H1 (cell line): ENCODE data around the gene CCT3. TPM values are rescaled to one million over a fixed set of nuclear protein-coding genes. Genes with fewer than 3 reads are reported as not detected.

Experiments
- CTCF ChIA-PET: fragments of 300-600 bp; sonication (Branson Sonifier 250); formaldehyde crosslinking; loops from one replicate; lab custom pipeline; 2021; ENCODE audit not compliant: partially characterized antibody; lab: Charles Lee
- POLR2A ChIA-PET: fragments of 300-600 bp; sonication (Branson Sonifier 250); formaldehyde crosslinking; loops from one replicate; lab custom pipeline; 2021; ENCODE audit warnings: inconsistent platforms; ENCODE audit not compliant: partially characterized antibody; lab: Charles Lee
- DNase-seq, 2 experiments: peaks; one replicate each; pipeline versions ENCODE4 v3.0.0 to v3.0.0-alpha.2; 2010 to 2022; ENCODE audit warnings: low spot score in 2 of 2, low read depth in 1 of 2, mixed read lengths in 1 of 2
- FAIRE-seq: peaks from 2 replicates; lab custom pipeline; 2011; peaks lifted over from hg19 to GRCh38; lab: Jason Lieb, UNC
- H2AFZ ChIP-seq: 2 replicates; pipeline ENCODE4 v1.8.1; 2012; ENCODE audit warnings: low read length, inconsistent platforms
- H2AK5ac ChIP-seq: 2 replicates; pipeline ENCODE4 v1.6.1; 2013; ENCODE audit warnings: low read depth, low read length
- H2BK120ac ChIP-seq: replicated peaks from 2 replicates; pipeline ENCODE3; 2013; ENCODE audit warnings: low read depth, low read length, inconsistent platforms
- H2BK12ac ChIP-seq: 2 replicates; pipeline ENCODE4 v1.6.1; 2013; ENCODE audit warnings: low read depth, low read length
- H2BK15ac ChIP-seq: 2 replicates; pipeline ENCODE4 v1.6.1; 2013; ENCODE audit warnings: low read length
- H2BK20ac ChIP-seq: 2 replicates; pipeline ENCODE4 v1.6.1; 2013; ENCODE audit warnings: low read length
- H2BK5ac ChIP-seq: 2 replicates; pipeline ENCODE4 v1.6.1; 2013; ENCODE audit warnings: low read depth, low read length
- H3K14ac ChIP-seq: 2 replicates; pipeline ENCODE4 v1.6.1; 2013; ENCODE audit warnings: inconsistent platforms; ENCODE audit not compliant: insufficient read length
- H3K18ac ChIP-seq: 2 replicates; pipeline ENCODE4 v1.6.1; 2013; ENCODE audit warnings: low read length; ENCODE audit errors: extremely low read depth
- H3K23ac ChIP-seq: 2 replicates; pipeline ENCODE4 v1.6.1; 2013; ENCODE audit warnings: inconsistent platforms; ENCODE audit not compliant: insufficient read length
- H3K23me2 ChIP-seq: 2 replicates; pipeline ENCODE4 v1.6.1; 2013; ENCODE audit warnings: low read depth, low read length
- H3K27ac ChIP-seq: 2 replicates; pipeline ENCODE4 v1.6.1; 2011; ENCODE audit warnings: low read depth, low read length, inconsistent platforms
- H3K27me3 ChIP-seq, 4 experiments: replicated peaks in 1 of 4; 1 replicate in 1 of 4; 2 replicates in 3 of 4; pipeline versions ENCODE4 v1.6.1 to v1.8.1; 2011 to 2013; ENCODE audit warnings: low read length in 3 of 4, mild to moderate bottlenecking in 3 of 4, inconsistent platforms in 2 of 4, mixed read lengths in 2 of 4, moderate library complexity in 1 of 4; ENCODE audit not compliant: control insufficient read depth in 3 of 4, insufficient read depth in 3 of 4; ENCODE audit errors: extremely low read depth in 1 of 4
- H3K36me3 ChIP-seq, 4 experiments: 2 replicates each; pipeline versions ENCODE4 v1.6.1 to v1.8.1; 2011 to 2013; ENCODE audit warnings: mild to moderate bottlenecking in 4 of 4, low read length in 3 of 4, moderate library complexity in 2 of 4, control low read depth in 1 of 4, inconsistent platforms in 1 of 4; ENCODE audit not compliant: insufficient read depth in 4 of 4, control insufficient read depth in 2 of 4
- H3K4ac ChIP-seq: replicated peaks from 2 replicates; pipeline ENCODE3; 2013; ENCODE audit warnings: low read length, low read depth, mixed read lengths, inconsistent platforms; ENCODE audit not compliant: insufficient read length
- H3K4me1 ChIP-seq, 4 experiments: replicated peaks in 1 of 4; 1 replicate in 1 of 4; 2 replicates in 3 of 4; pipeline versions ENCODE4 v1.6.1 to v1.8.1; 2011 to 2013; ENCODE audit warnings: low read length in 3 of 4, inconsistent platforms in 2 of 4, mixed read lengths in 1 of 4; ENCODE audit not compliant: insufficient read depth in 4 of 4, control insufficient read depth in 3 of 4
- H3K4me2 ChIP-seq, 2 experiments: 2 replicates each; pipeline versions ENCODE4 v1.6.1 to v1.8.1; 2011 to 2013; ENCODE audit warnings: low read depth in 2 of 2, low read length in 2 of 2, control low read depth in 1 of 2, inconsistent platforms in 1 of 2, mild to moderate bottlenecking in 1 of 2; ENCODE audit not compliant: insufficient read depth in 1 of 2
- H3K4me3 ChIP-seq, 4 experiments: fragments of 200-600, 300-600 bp in 1 of 4; sonication (generic), shearing (Covaris generic), sonication (Bioruptor Twin) in 1 of 4; 2 replicates each; pipeline versions ENCODE4 v1.5.1 to v1.8.1; 2011 to 2016; ENCODE audit warnings: low read length in 4 of 4, low read depth in 3 of 4, control low read depth in 2 of 4, inconsistent platforms in 2 of 4, mild to moderate bottlenecking in 2 of 4, mixed read lengths in 1 of 4, moderate library complexity in 1 of 4; ENCODE audit not compliant: insufficient read depth in 2 of 4; ENCODE audit errors: extremely low read depth in 1 of 4
- H3K56ac ChIP-seq: replicated peaks from 2 replicates; pipeline ENCODE3; 2013; ENCODE audit warnings: low read depth, mild to moderate bottlenecking, mixed read lengths, low read length, inconsistent platforms; ENCODE audit not compliant: insufficient read length
- H3K79me1 ChIP-seq: 2 replicates; pipeline ENCODE4 v1.6.1; 2013; ENCODE audit warnings: low read depth, low read length, control low read depth
- H3K79me2 ChIP-seq, 2 experiments: 2 replicates each; pipeline versions ENCODE4 v1.6.1 to v1.8.1; 2012 to 2013; ENCODE audit warnings: low read length in 2 of 2, mild to moderate bottlenecking in 2 of 2, inconsistent platforms in 1 of 2; ENCODE audit not compliant: insufficient read depth in 2 of 2, control insufficient read depth in 1 of 2
- H3K9ac ChIP-seq, 4 experiments: replicated peaks in 1 of 4; 1 replicate in 1 of 4; 2 replicates in 3 of 4; pipeline versions ENCODE4 v1.6.1 to v1.8.1; 2011 to 2013; ENCODE audit warnings: low read depth in 3 of 4, low read length in 3 of 4, control low read depth in 2 of 4, mild to moderate bottlenecking in 2 of 4, moderate library complexity in 2 of 4, inconsistent platforms in 1 of 4; ENCODE audit errors: extremely low read depth in 1 of 4
- H3K9me3 ChIP-seq, 2 experiments: 2 replicates each; pipeline versions ENCODE4 v1.6.1 to v1.8.1; 2012 to 2013; ENCODE audit warnings: mild to moderate bottlenecking in 2 of 2, moderate library complexity in 2 of 2, control low read depth in 1 of 2, inconsistent platforms in 1 of 2, low read depth in 1 of 2, low read length in 1 of 2, mixed read lengths in 1 of 2; ENCODE audit not compliant: insufficient read depth in 2 of 2
- H4K20me1 ChIP-seq, 2 experiments: replicated peaks in 1 of 2; 2 replicates each; pipeline versions ENCODE3 to v1.8.1; 2011 to 2013; ENCODE audit warnings: inconsistent platforms in 2 of 2, low read length in 2 of 2, mild to moderate bottlenecking in 1 of 2; ENCODE audit not compliant: insufficient read depth in 2 of 2, control insufficient read depth in 1 of 2
- H4K5ac ChIP-seq: 2 replicates; pipeline ENCODE4 v1.6.1; 2013; ENCODE audit warnings: low read length, low read depth, mixed read lengths, inconsistent platforms; ENCODE audit not compliant: insufficient read length
- H4K8ac ChIP-seq: 2 replicates; pipeline ENCODE4 v1.8.0; 2013; ENCODE audit warnings: mild to moderate bottlenecking, moderate library complexity, low read length, inconsistent platforms; ENCODE audit not compliant: insufficient read depth; ENCODE audit errors: extremely low read depth
- H4K91ac ChIP-seq: replicated peaks from 2 replicates; pipeline ENCODE3; 2013; ENCODE audit warnings: low read length, mixed read lengths, inconsistent platforms; ENCODE audit not compliant: insufficient read length
- CEBPB ChIP-seq: IDR thresholded peaks from 2 replicates; pipeline ENCODE4 v1.6.1; 2012; ENCODE audit warnings: low read depth, low read length
- CREB1 ChIP-seq: IDR thresholded peaks from 2 replicates; pipeline ENCODE4 v1.6.1; 2012; ENCODE audit warnings: inconsistent platforms
- GTF2F1 ChIP-seq: IDR thresholded peaks from 2 replicates; pipeline ENCODE4 v1.6.1; 2012; ENCODE audit warnings: low read depth, low read length, improper control_type of control experiment, borderline replicate concordance
- POLR2AphosphoS5 ChIP-seq: IDR thresholded peaks from 2 replicates; pipeline ENCODE4 v1.6.1; 2011; ENCODE audit warnings: low read depth, low read length
- POU5F1 ChIP-seq: IDR thresholded peaks from 2 replicates; pipeline ENCODE4 v1.6.1; 2011; ENCODE audit warnings: low read depth, mild to moderate bottlenecking, low read length, moderate library complexity
- RAD21 ChIP-seq, 2 experiments: IDR thresholded peaks in 1 of 2; conservative IDR thresholded peaks in 1 of 2; 2 replicates each; pipeline ENCODE4 v1.6.1; 2011; ENCODE audit warnings: low read depth in 2 of 2, low read length in 2 of 2, improper control_type of control experiment in 1 of 2, inconsistent platforms in 1 of 2, mild to moderate bottlenecking in 1 of 2, moderate library complexity in 1 of 2
- RBBP5 ChIP-seq: IDR thresholded peaks from 2 replicates; pipeline ENCODE4 v1.7.1; 2012; ENCODE audit warnings: low read depth, mild to moderate bottlenecking, inconsistent platforms, low read length, moderate library complexity, borderline replicate concordance
- RFX5 ChIP-seq: IDR thresholded peaks from 2 replicates; pipeline ENCODE4 v1.6.1; 2011; ENCODE audit warnings: low read depth, low read length, improper control_type of control experiment, borderline replicate concordance
- SIN3A ChIP-seq, 2 experiments: IDR thresholded peaks in 1 of 2; conservative IDR thresholded peaks in 1 of 2; 2 replicates each; pipeline ENCODE4 v1.6.1; 2011 to 2012; ENCODE audit warnings: low read length in 2 of 2, improper control_type of control experiment in 1 of 2, low read depth in 1 of 2, mild to moderate bottlenecking in 1 of 2
- SIRT6 ChIP-seq: IDR thresholded peaks from one replicate; pipeline ENCODE4 v1.7.1; 2012; ENCODE audit warnings: low read length, inconsistent platforms
- SP2 ChIP-seq: IDR thresholded peaks from 2 replicates; pipeline ENCODE4 v1.6.1; 2012; ENCODE audit warnings: mild to moderate bottlenecking, low read length, inconsistent platforms
- TAF1 ChIP-seq: IDR thresholded peaks from 2 replicates; pipeline ENCODE4 v1.6.1; 2011; ENCODE audit warnings: mild to moderate bottlenecking, low read depth, low read length
- WGBS, 2 experiments: shearing (Covaris generic) in 1 of 2; methylation state at CpG; one replicate each; pipeline versions ENCODE4 v1.1.6 to v1.1.7; 2013 to 2015; ENCODE audit warnings: low lambda C conversion rate in 2 of 2, mixed read lengths in 2 of 2, inconsistent platforms in 1 of 2, low coverage in 1 of 2, missing lambda C conversion rate in 1 of 2; ENCODE audit not compliant: insufficient replicate concordance in 2 of 2, insufficient coverage in 1 of 2, insufficient read length in 1 of 2; ENCODE audit errors: extremely low coverage in 1 of 2, missing lambda C conversion rate in 1 of 2; 5-methylcytosine and 5-hydroxymethylcytosine counted together
- polyA plus RNA-seq, 7 experiments: library from polyadenylated mRNA; depleted of rRNA in 3 of 7; stranded (reverse) in 5 of 7; unstranded in 2 of 7; fragments of >200 nt in 5 of 7; fragments of 200-250 nt in 2 of 7; gene quantifications; 1 replicate in 5 of 7; 2 replicates in 1 of 7; 4 replicates in 1 of 7; pipeline versions ENCODE4 v1.2.1 to v1.2.3, GENCODE V29; 2011 to 2013; ENCODE audit warnings: missing spikeins in 2 of 7, mixed read lengths in 2 of 7
- total RNA-seq: library from RNA; stranded (reverse); fragmentation: NEBNext Ultra II Directional; extraction: Animal tissue kit (Norgen Biotek cat#: 25700); gene quantifications from 2 replicates; pipeline ENCODE4 v1.2.1, GENCODE V29; 2021

CCT3 gene
- total and polyA plus RNA-seq, 2 of the 8 experiments (the other 6 are each of a cell fraction or from before 2014, with no cell fraction given), result 431 to 480 TPM

DNA sequence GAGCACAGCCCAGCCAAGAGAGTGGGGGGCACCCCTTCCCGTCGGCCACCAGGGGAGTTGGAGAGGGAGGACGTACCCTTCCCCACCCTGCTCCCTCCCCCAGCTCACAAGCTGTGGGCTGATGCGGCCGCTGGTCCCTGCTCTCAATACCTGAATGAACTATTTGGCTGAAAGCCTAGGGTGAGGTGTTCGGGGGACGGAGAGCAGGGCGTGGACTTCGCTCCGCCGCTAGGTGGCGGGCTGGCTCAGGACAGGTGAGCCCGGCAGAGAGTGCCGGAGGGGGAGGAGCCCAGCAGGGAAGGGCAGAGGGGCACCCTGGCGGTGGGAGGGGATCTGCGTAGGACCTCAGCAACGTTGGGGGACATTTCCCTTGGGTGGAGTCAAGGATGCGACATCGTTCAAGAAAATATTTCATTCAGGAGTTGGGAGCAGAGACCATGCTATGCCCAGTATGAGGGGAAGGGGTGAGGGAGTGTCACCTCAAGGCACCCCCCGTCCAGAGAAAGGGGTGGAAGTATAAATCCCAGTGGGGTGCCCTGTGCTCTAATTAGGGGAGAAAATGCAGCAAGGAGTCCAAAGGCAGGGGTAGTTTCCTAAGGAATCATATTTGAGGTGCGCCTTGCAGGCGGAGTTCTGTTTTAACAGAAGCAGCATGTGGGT lies 18.9 kb upstream of the CCT3 start:
- Histone ChIP-seq H3K4me2 (peak overlapping the region; percentile 49 to 80), H2BK15ac (0 out of 2 replicates have a peak overlapping the region, but pooled peaks have one; percentile 61), H2BK20ac (peak overlapping the region; percentile 86; the same call in 1 of the 2 replicates), H4K20me1 (no peaks in the 10 kb centered on the region), H2BK5ac (no peak overlapping the region), H3K23ac (no peak overlapping the region), H2AK5ac (no peak overlapping the region), H3K36me3 (no peaks in the 10 kb centered on the region), H3K79me1 (no peaks in the 10 kb centered on the region), H2BK12ac (peak overlapping the region; percentile 60; the same call in 1 of the 2 replicates), H3K4me1 (peaks cover 0 to 4% (median 2%) of the 10 kb centered on the region in 4 experiments; a peak in 3 of 7 replicates), H2AFZ (peak overlapping the region; percentile 37), H3K27me3 (no peaks in the 10 kb centered on the region; a peak in 1 of 7 replicates), H3K4ac (no peak overlapping the region), H4K5ac (no peak overlapping the region), H3K4me3 (peak overlapping the region; percentile 27 to 58 (median 42); a peak in 6 of 8 replicates), H4K91ac (no peak overlapping the region), H3K79me2 (no peaks in the 10 kb centered on the region), H3K56ac (no peak overlapping the region), H3K18ac (peak overlapping the region; percentile 48; the same call in 1 of the 2 replicates), H3K27ac (no peak overlapping the region), H3K23me2 (peaks cover 6% of the 10 kb centered on the region; the same call in 1 of the 2 replicates), H3K9me3 (no peaks in the 10 kb centered on the region), H3K9ac (no peak overlapping the region), H4K8ac (no peak overlapping the region), H2BK120ac (peak overlapping the region; percentile 34), H3K14ac (no peak overlapping the region)
- DNase-seq (peak; percentile 84 to 92), FAIRE-seq (peak; percentile 45)
- ChIA-PET POLR2A (interaction anchor here (0.7 to 2.0 kb wide), 5 partner anchors 9 to 75 kb away, joined by 3 to 7 read pairs (median 3); partner anchors contain the start of gene RHBG), CTCF (interaction anchor here (0.6 to 6.1 kb wide), 27 partner anchors 8 to 257 kb away, joined by 3 to 53 read pairs (median 4); partner anchors contain the start of genes CCT3 and TSACC)
- 10% methylated on average over 22 of the region's 22 CpGs; no CpG with 5 or more reads in 1 of the 2 experiments for WGBS, 2 experiments
- TF ChIP-seq POU5F1, result no peak
- no peak; a peak in 1 of 4 replicates for TF ChIP-seq SIN3A (conservative IDR thresholded peaks at IDR 0.05 in 1 of 2, IDR thresholded peaks at IDR 0.05 in 1 of 2; ENCODE audit: low read depth in 1 of 2, low read length in 2 of 2)
- TF ChIP-seq RFX5, result no peak
- TF ChIP-seq POLR2AphosphoS5, result peak; percentile 42; the same call in 1 of the 2 replicates
- TF ChIP-seq TAF1, result peak; percentile 90
- TF ChIP-seq CEBPB, result no peak
- no peak for TF ChIP-seq SIRT6
- TF ChIP-seq SP2, result no peak
- peak; percentile 65 for TF ChIP-seq CREB1
- TF ChIP-seq GTF2F1, result no peak
- peak; percentile 56; the same call in 1 of the 2 replicates for TF ChIP-seq RBBP5
- TF ChIP-seq RAD21 (IDR thresholded peaks at IDR 0.05 in 1 of 2, conservative IDR thresholded peaks at IDR 0.05 in 1 of 2; ENCODE audit: low read depth in 2 of 2, low read length in 2 of 2), result peak; percentile 55 to 69
